H1 (cell line): ENCODE measurements around the gene CGRRF1. TPM values are rescaled to one million over a fixed set of nuclear protein-coding genes. Genes with fewer than 3 reads are reported as not detected.
A peak's percentile ranks its signal among the peaks of the same experiment; 100 is the strongest.

Source experiments
- ASH2L ChIP-seq: fragments of 200-600, 300-600 bp; sonication (generic); IDR thresholded peaks from one replicate; pipeline ENCODE4 v1.7.1; 2017; ENCODE audit warnings: low read length
- CBX8 ChIP-seq: fragments of 300-800, 300-1000 bp; sonication (generic); IDR thresholded peaks from 2 replicates; pipeline ENCODE4 v1.7.1; 2016; ENCODE audit warnings: low read depth, low read length, borderline replicate concordance
- CTBP2 ChIP-seq: IDR thresholded peaks from 2 replicates; pipeline ENCODE4 v1.7.0; 2011; ENCODE audit warnings: borderline replicate concordance, mild to moderate bottlenecking, moderate library complexity, mixed read lengths, low read length; ENCODE audit not compliant: insufficient read depth, insufficient read length
- EP300 ChIP-seq, 2 experiments: IDR thresholded peaks; 1 replicate in 1 of 2; 2 replicates in 1 of 2; pipeline ENCODE4 v1.6.1; 2011 to 2012; ENCODE audit warnings: low read depth in 2 of 2, low read length in 2 of 2, mild to moderate bottlenecking in 2 of 2, borderline replicate concordance in 1 of 2, inconsistent platforms in 1 of 2, moderate library complexity in 1 of 2
- EZH2 ChIP-seq: fragments of 200-600 bp; sonication (generic); IDR thresholded peaks from 2 replicates; pipeline ENCODE4 v1.7.1; 2012; ENCODE audit warnings: low read depth, mild to moderate bottlenecking, moderate library complexity, low read length, inconsistent platforms; ENCODE audit not compliant: severe bottlenecking
- KDM1A ChIP-seq: fragments of 200-600, 300-600 bp; sonication (generic); IDR thresholded peaks from 2 replicates; pipeline ENCODE4 v1.7.1; 2016; ENCODE audit warnings: mild to moderate bottlenecking, low read length, borderline replicate concordance
- NANOG ChIP-seq: IDR thresholded peaks from 2 replicates; pipeline ENCODE4 v1.6.1; 2011; ENCODE audit warnings: low read length, low read depth, mild to moderate bottlenecking, inconsistent platforms; ENCODE audit not compliant: insufficient read depth, poor library complexity, severe bottlenecking
- POLR2A ChIP-seq, 2 experiments: IDR thresholded peaks; 1 replicate in 1 of 2; 2 replicates in 1 of 2; pipeline ENCODE4 v1.6.1; 2011; ENCODE audit warnings: low read depth in 2 of 2, low read length in 2 of 2, mild to moderate bottlenecking in 2 of 2; ENCODE audit errors: control extremely low read depth in 1 of 2
- POLR2AphosphoS5 ChIP-seq: IDR thresholded peaks from 2 replicates; pipeline ENCODE4 v1.6.1; 2011; ENCODE audit warnings: low read depth, low read length
- POU5F1 ChIP-seq: IDR thresholded peaks from 2 replicates; pipeline ENCODE4 v1.6.1; 2011; ENCODE audit warnings: low read depth, mild to moderate bottlenecking, low read length, moderate library complexity
- RFX5 ChIP-seq: IDR thresholded peaks from 2 replicates; pipeline ENCODE4 v1.6.1; 2011; ENCODE audit warnings: low read depth, low read length, improper control_type of control experiment, borderline replicate concordance
- RXRA ChIP-seq: IDR thresholded peaks from 2 replicates; pipeline ENCODE4 v1.6.1; 2011; ENCODE audit warnings: low read depth, mild to moderate bottlenecking, low read length, moderate library complexity; ENCODE audit not compliant: insufficient read depth
- SIRT6 ChIP-seq: IDR thresholded peaks from one replicate; pipeline ENCODE4 v1.7.1; 2012; ENCODE audit warnings: low read length, inconsistent platforms
- SP1 ChIP-seq: IDR thresholded peaks from 2 replicates; pipeline ENCODE4 v1.6.1; 2011; ENCODE audit warnings: low read depth, low read length
- TAF1 ChIP-seq: IDR thresholded peaks from 2 replicates; pipeline ENCODE4 v1.6.1; 2011; ENCODE audit warnings: mild to moderate bottlenecking, low read depth, low read length
- TAF7 ChIP-seq: optimal IDR thresholded peaks from 2 replicates; pipeline ENCODE3; 2011; ENCODE audit warnings: low read depth, mild to moderate bottlenecking, inconsistent platforms, low read length, moderate library complexity, borderline replicate concordance
- TBP ChIP-seq: IDR thresholded peaks from 2 replicates; pipeline ENCODE4 v1.6.1; 2011; ENCODE audit warnings: low read depth, low read length, improper control_type of control experiment
- TCF12 ChIP-seq: IDR thresholded peaks from 2 replicates; pipeline ENCODE4 v1.6.1; 2011; ENCODE audit warnings: low read depth, mild to moderate bottlenecking, low read length
- YY1 ChIP-seq: IDR thresholded peaks from 2 replicates; pipeline ENCODE4 v1.6.1; 2011; ENCODE audit warnings: low read depth, mild to moderate bottlenecking, low read length
- polyA plus RNA-seq, 7 experiments: library from polyadenylated mRNA; depleted of rRNA in 3 of 7; stranded (reverse) in 5 of 7; unstranded in 2 of 7; fragments of >200 nt in 5 of 7; fragments of 200-250 nt in 2 of 7; gene quantifications; 1 replicate in 5 of 7; 2 replicates in 1 of 7; 4 replicates in 1 of 7; pipeline versions ENCODE4 v1.2.1 to v1.2.3, GENCODE V29; 2011 to 2013; ENCODE audit warnings: missing spikeins in 2 of 7, mixed read lengths in 2 of 7
- total RNA-seq: library from RNA; stranded (reverse); fragmentation: NEBNext Ultra II Directional; extraction: Animal tissue kit (Norgen Biotek cat#: 25700); gene quantifications from 2 replicates; pipeline ENCODE4 v1.2.1, GENCODE V29; 2021
- TF ChIP-seq, protein P1 (sequence below): IDR thresholded peaks from 2 replicates; pipeline ENCODE4 v1.6.1; 2012; ENCODE audit warnings: inconsistent platforms
- TF ChIP-seq, protein P2 (sequence below): IDR thresholded peaks from 2 replicates; pipeline ENCODE4 v1.6.1; 2012; ENCODE audit warnings: inconsistent platforms
- TF ChIP-seq, protein P3 (sequence below): IDR thresholded peaks from 2 replicates; pipeline ENCODE4 v1.6.1; 2011; ENCODE audit warnings: low read depth, mild to moderate bottlenecking, low read length; ENCODE audit not compliant: insufficient read depth

Gene CGRRF1
- total and polyA plus RNA-seq, 2 of the 8 experiments (the other 6 are each of a cell fraction or from before 2014, with no cell fraction given): 7.4 to 20.2 TPM

DNA sequence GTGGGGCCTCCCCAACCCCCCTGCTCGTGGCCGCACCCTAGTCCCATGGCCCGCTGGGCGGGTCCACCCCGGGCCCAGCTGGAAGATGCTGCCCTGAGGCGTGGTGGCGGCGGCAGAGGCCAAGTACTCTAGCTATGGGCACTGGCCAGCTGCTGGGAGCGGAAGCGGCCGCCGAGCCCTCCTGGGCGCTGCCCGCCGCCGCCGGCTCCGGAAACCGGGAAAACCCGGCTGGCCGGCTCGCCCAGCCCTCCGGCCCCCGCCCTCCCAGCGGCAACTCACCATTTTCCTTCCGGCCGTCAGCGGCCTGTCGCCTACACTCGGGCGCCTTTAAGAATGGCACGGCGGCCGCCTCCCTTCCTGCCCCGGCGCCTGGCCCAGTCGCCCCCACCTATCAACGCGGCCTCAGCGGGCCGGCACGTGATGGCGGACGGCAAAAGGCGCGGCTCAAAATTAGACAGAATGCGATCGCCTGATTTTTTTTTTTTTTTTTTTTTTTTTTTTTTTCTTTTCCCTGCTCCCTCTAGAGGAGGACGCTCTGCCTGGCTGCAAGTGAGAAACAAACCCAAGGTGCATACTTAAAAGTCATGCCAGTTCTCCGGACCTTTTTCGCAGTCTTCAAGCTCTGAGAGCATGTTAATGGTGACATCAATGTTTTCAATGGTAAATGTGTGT, 20.9 kb upstream of the CGRRF1 start, which contains the start of gene GMFB (continued):
- TF ChIP-seq CBX8 (no peak), SP1 (peak; percentile 14; the same call in 1 of the 2 replicates), CTBP2 (no peak), POLR2A (IDR thresholded peaks at IDR 0.05; ENCODE audit: control extremely low read depth in 1 of 2, low read depth in 2 of 2, low read length in 2 of 2) (peak; percentile 76 to 89), EZH2 (no peak), POLR2AphosphoS5 (peak; percentile 50; the same call in 1 of the 2 replicates), YY1 (peak; percentile 68), RFX5 (no peak), RXRA (no peak), SIRT6 (no peak), TBP (peak; percentile 81), TCF12 (0 out of 2 replicates have a peak, but pooled peaks have one; percentile 28), KDM1A (no peak), ASH2L (peak; percentile 47), EP300 (IDR thresholded peaks at IDR 0.05; ENCODE audit: borderline replicate concordance in 1 of 2, low read depth in 2 of 2, low read length in 2 of 2) (0 out of 3 replicates have a peak, but pooled peaks of 1 of the 2 experiments have one; percentile 59), TAF1 (peak; percentile 93), POU5F1 (no peak), NANOG (no peak), TAF7 (peak; percentile 85)
- TF ChIP-seq, protein P1, sequence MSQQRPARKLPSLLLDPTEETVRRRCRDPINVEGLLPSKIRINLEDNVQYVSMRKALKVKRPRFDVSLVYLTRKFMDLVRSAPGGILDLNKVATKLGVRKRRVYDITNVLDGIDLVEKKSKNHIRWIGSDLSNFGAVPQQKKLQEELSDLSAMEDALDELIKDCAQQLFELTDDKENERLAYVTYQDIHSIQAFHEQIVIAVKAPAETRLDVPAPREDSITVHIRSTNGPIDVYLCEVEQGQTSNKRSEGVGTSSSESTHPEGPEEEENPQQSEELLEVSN: no peak
- TF ChIP-seq, protein P2, sequence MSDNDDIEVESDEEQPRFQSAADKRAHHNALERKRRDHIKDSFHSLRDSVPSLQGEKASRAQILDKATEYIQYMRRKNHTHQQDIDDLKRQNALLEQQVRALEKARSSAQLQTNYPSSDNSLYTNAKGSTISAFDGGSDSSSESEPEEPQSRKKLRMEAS: peak; percentile 76
- TF ChIP-seq, protein P3, sequence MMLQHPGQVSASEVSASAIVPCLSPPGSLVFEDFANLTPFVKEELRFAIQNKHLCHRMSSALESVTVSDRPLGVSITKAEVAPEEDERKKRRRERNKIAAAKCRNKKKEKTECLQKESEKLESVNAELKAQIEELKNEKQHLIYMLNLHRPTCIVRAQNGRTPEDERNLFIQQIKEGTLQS: peak; percentile 88; the same call in 1 of the 2 replicates
- TF ChIP-seq, all 59 proteins: peak for 17
